GM12892 (cell line): ENCODE results near the gene DCPS.
"Not testable (repeated sequence)": the region's sequence is repeated elsewhere in the genome, so short reads cannot be mapped to it uniquely, and the experiment has no call there.

Experiments
- POLR2A ChIP-seq: IDR thresholded peaks from 2 replicates; pipeline ENCODE4 v1.6.1; 2011; ENCODE audit warnings: low read depth, low read length, control low read depth
- POLR2AphosphoS5 ChIP-seq: IDR thresholded peaks from 2 replicates; pipeline ENCODE4 v1.6.1; 2011; ENCODE audit warnings: low read depth, low read length, control low read depth
- TAF1 ChIP-seq: IDR thresholded peaks from 2 replicates; pipeline ENCODE4 v1.6.1; 2011; ENCODE audit warnings: low read depth, mild to moderate bottlenecking, control low read depth, low read length, borderline replicate concordance

DNA sequence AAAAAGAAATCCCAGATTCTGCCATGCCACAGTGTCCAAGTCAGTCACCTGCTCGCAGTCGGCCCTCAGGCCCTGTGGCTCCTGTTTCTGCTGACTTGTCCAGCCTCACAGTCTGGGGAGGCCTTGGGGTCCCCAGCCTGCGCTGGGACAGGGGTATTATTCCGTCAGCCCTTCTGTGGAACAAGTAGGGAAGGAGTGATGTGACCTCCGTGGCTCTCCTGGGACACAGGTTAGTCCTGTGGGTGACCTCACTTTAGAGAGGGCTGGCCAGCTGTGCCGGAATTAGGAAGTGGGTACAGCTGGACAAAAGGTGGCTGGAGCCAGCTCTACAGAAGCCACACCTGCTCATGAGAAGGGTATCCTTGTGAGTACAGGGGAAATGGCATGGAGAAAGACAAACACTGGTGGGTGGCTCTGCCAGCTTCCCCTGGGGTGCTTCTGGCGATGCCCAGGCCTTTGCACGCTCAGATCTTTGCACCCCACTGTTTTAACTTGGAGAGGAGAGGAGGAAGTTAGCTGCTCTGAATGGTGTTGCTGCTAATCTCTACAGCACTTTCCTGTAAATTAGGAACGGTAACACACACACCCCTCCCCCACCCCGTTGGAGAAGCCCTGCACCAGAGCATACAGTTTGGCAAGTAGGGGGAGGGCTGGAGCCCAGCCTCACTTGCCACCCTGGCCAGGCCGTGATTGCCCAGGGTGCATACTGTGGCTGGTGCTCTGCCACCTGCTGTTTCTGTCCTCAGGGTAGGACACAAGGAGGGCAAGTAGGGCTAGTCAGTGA is 64.7 kb downstream of the DCPS start:
- TF ChIP-seq POLR2A, POLR2AphosphoS5, TAF1: not testable (repeated sequence)
